Body of pancreas (tissue), 4 donors: ENCODE data around the gene MRPL21.

Experiments
- CTCF ChIP-seq, 7 experiments: fragments of 450-650 bp in 4 of 7; fragments of 200-600 bp in 3 of 7; sonication (generic) in 3 of 7; IDR thresholded peaks; one replicate each; pipeline ENCODE4 v1.5.1; 2016 to 2019; ENCODE audit warnings: antibody characterized with exemption in 7 of 7
- POLR2A ChIP-seq, 3 donors: fragments of 450-650 bp; IDR thresholded peaks; one replicate each; pipeline ENCODE4 v1.6.1; 2016; ENCODE audit warnings: antibody characterized with exemption in 3 of 3, mild to moderate bottlenecking in 2 of 3

DNA sequence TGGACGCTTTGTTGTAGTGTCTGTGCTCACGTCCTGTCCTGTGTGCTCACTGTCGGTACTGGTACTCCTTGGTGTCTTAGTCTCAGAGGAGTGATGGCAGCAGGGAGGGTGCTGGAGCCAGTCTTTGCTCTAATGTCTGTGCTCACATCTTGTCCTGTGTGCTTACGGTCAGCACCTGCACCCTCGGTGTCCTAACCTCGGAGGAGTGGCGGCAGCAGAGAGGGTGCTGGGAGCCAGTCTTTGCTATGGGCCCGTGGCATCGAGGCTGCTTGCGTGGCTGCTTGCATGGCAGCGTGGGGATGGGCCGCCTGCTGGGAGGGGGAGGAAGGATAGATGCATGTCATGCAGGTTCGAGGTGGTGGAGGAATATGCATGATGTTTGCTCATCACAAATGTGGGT lies 12.8 kb upstream of the MRPL21 start:
- TF ChIP-seq CTCF (IDR thresholded peaks at IDR 0.05) = no peak
- no peak for TF ChIP-seq POLR2A (IDR thresholded peaks at IDR 0.05)
